IPS-18a (cell line): ENCODE measurements around the gene CHL1.

Experiments
- H3K27ac ChIP-seq: one replicate; pipeline ENCODE4 v1.5.1; 2013; ENCODE audit warnings: low read length
- H3K27me3 ChIP-seq: one replicate; pipeline ENCODE4 v1.6.1; 2013; ENCODE audit warnings: mild to moderate bottlenecking, low read length; ENCODE audit not compliant: control insufficient read depth, insufficient read depth
- H3K36me3 ChIP-seq: one replicate; pipeline ENCODE4 v1.6.1; 2013; ENCODE audit warnings: low read depth, low read length; ENCODE audit not compliant: control insufficient read depth
- H3K4me1 ChIP-seq: one replicate; pipeline ENCODE4 v1.6.1; 2013; ENCODE audit warnings: low read depth, low read length; ENCODE audit not compliant: control insufficient read depth
- H3K4me3 ChIP-seq: one replicate; pipeline ENCODE4 v1.5.1; 2013; ENCODE audit warnings: low read length
- H3K9ac ChIP-seq: one replicate; pipeline ENCODE4 v1.6.1; 2013; ENCODE audit warnings: mild to moderate bottlenecking, low read length, moderate library complexity
- H3K9me3 ChIP-seq: one replicate; pipeline ENCODE4 v1.6.1; 2013; ENCODE audit warnings: low read depth, low read length; ENCODE audit not compliant: control insufficient read depth

Gene CHL1

GRCh38 chr3:453106-453505 is 256.5 kb downstream of the CHL1 start:
- Histone ChIP-seq H3K36me3 (no peaks in the 10 kb centered on the region), H3K9ac (no peak overlapping the region), H3K27me3 (no peaks in the 10 kb centered on the region), H3K4me1 (peaks cover 20% of the 10 kb centered on the region), H3K9me3 (no peaks in the 10 kb centered on the region), H3K27ac (no peak overlapping the region), H3K4me3 (no peak overlapping the region)

GRCh38 chr3:454986-455385 is 258.4 kb downstream of the CHL1 start:
- H3K9ac ChIP-seq = no peak overlapping the region

GRCh38 chr3:458124-458523 is 261.6 kb downstream of the CHL1 start:
- Histone ChIP-seq H3K9ac (no peak overlapping the region), H3K9me3 (no peaks in the 10 kb centered on the region), H3K27ac (no peak overlapping the region), H3K4me1 (peaks cover 32% of the 10 kb centered on the region), H3K4me3 (no peak overlapping the region), H3K27me3 (no peaks in the 10 kb centered on the region), H3K36me3 (no peaks in the 10 kb centered on the region)

More at GRCh38 chr3:454986-455385, 258.4 kb downstream of the CHL1 start:
- H3K27ac ChIP-seq = no peak overlapping the region
- H3K27me3 ChIP-seq = no peaks in the 10 kb centered on the region
- no peak overlapping the region for H3K4me3 ChIP-seq
- H3K4me1 ChIP-seq = peaks cover 35% of the 10 kb centered on the region
- H3K36me3 ChIP-seq = no peaks in the 10 kb centered on the region
- H3K9me3 ChIP-seq = no peaks in the 10 kb centered on the region

- no peak overlapping the region for H3K27ac ChIP-seq
- H3K27me3 ChIP-seq = no peaks in the 10 kb centered on the region
- peaks cover 32% of the 10 kb centered on the region for H3K4me1 ChIP-seq
- no peak overlapping the region for H3K4me3 ChIP-seq
- H3K36me3 ChIP-seq = no peaks in the 10 kb centered on the region
- H3K9ac ChIP-seq = no peak overlapping the region
- no peaks in the 10 kb centered on the region for H3K9me3 ChIP-seq
These were observed 262.2 kb downstream of the CHL1 start for GRCh38 chr3:458653-459310.
